H9 (cell line): ENCODE results near the gene HOXB1. TPM values are rescaled to one million over a fixed set of nuclear protein-coding genes. Genes with fewer than 3 reads are reported as not detected.

Source experiments
- DNase-seq: peaks from one replicate; pipeline ENCODE4 v3.0.0-alpha.2; 2017
- H2AFZ ChIP-seq: one replicate; pipeline ENCODE4 v1.6.1; 2013; ENCODE audit warnings: mild to moderate bottlenecking, low read length, control low read depth, moderate library complexity
- H2AK5ac ChIP-seq: 2 replicates; pipeline ENCODE4 v1.6.1; 2013; ENCODE audit warnings: low read length, control low read depth, mixed read lengths; ENCODE audit not compliant: insufficient read length
- H2BK120ac ChIP-seq: one replicate; pipeline ENCODE4 v1.6.1; 2013; ENCODE audit warnings: low read depth, mild to moderate bottlenecking, low read length, control low read depth, inconsistent platforms; ENCODE audit not compliant: poor library complexity, severe bottlenecking
- H2BK12ac ChIP-seq: 2 replicates; pipeline ENCODE4 v1.6.1; 2013; ENCODE audit warnings: low read length, control low read depth, mixed read lengths, low read depth; ENCODE audit not compliant: insufficient read length
- H2BK15ac ChIP-seq: 2 replicates; pipeline ENCODE4 v1.6.1; 2013; ENCODE audit warnings: low read depth, low read length, control low read depth
- H2BK20ac ChIP-seq: one replicate; pipeline ENCODE4 v1.6.1; 2013; ENCODE audit warnings: low read depth, mild to moderate bottlenecking, low read length, control low read depth, inconsistent platforms; ENCODE audit not compliant: poor library complexity, severe bottlenecking
- H2BK5ac ChIP-seq: 2 replicates; pipeline ENCODE4 v1.6.1; 2013; ENCODE audit warnings: low read length, control low read depth, mixed read lengths; ENCODE audit not compliant: insufficient read length
- H3K14ac ChIP-seq: 2 replicates; pipeline ENCODE4 v1.6.1; 2013; ENCODE audit warnings: low read length, control low read depth; ENCODE audit not compliant: insufficient read depth
- H3K18ac ChIP-seq: 2 replicates; pipeline ENCODE4 v1.6.1; 2013; ENCODE audit warnings: low read depth, mild to moderate bottlenecking, mixed read lengths, low read length, control low read depth; ENCODE audit not compliant: insufficient read length
- H3K23ac ChIP-seq: 2 replicates; pipeline ENCODE4 v1.6.1; 2013; ENCODE audit warnings: low read length, control low read depth, mixed read lengths, low read depth; ENCODE audit not compliant: insufficient read length
- H3K23me2 ChIP-seq: 2 replicates; pipeline ENCODE4 v1.6.1; 2013; ENCODE audit warnings: low read depth, mild to moderate bottlenecking, mixed read lengths, low read length, control low read depth; ENCODE audit not compliant: insufficient read length, poor library complexity, severe bottlenecking
- H3K27ac ChIP-seq: 2 replicates; pipeline ENCODE4 v1.5.1; 2013; ENCODE audit warnings: low read length, control low read depth, mixed read lengths, low read depth; ENCODE audit not compliant: insufficient read length
- H3K27me3 ChIP-seq: 2 replicates; pipeline ENCODE4 v1.6.1; 2013; ENCODE audit warnings: low read length, control low read depth, inconsistent platforms; ENCODE audit not compliant: insufficient read depth
- H3K4ac ChIP-seq: 2 replicates; pipeline ENCODE4 v1.6.1; 2013; ENCODE audit warnings: low read depth, mild to moderate bottlenecking, control low read depth, inconsistent platforms, low read length, moderate library complexity
- H3K4me1 ChIP-seq: 2 replicates; pipeline ENCODE4 v1.6.1; 2013; ENCODE audit warnings: low read length, control low read depth, inconsistent platforms; ENCODE audit not compliant: insufficient read depth
- H3K4me2 ChIP-seq: 2 replicates; pipeline ENCODE4 v1.6.1; 2013; ENCODE audit warnings: low read length, control low read depth, mixed read lengths; ENCODE audit not compliant: insufficient read length, insufficient read depth
- H3K56ac ChIP-seq: 2 replicates; pipeline ENCODE4 v1.6.1; 2013; ENCODE audit warnings: low read depth, mild to moderate bottlenecking, mixed read lengths, low read length, control low read depth; ENCODE audit not compliant: insufficient read length
- H3K79me1 ChIP-seq: 2 replicates; pipeline ENCODE4 v1.6.1; 2013; ENCODE audit warnings: low read depth, mild to moderate bottlenecking, moderate library complexity, low read length, control low read depth, inconsistent platforms; ENCODE audit not compliant: insufficient read depth, poor library complexity, severe bottlenecking
- H3K79me2 ChIP-seq: 2 replicates; pipeline ENCODE4 v1.6.1; 2013; ENCODE audit warnings: low read length, control low read depth, inconsistent platforms; ENCODE audit not compliant: insufficient read depth
- H3K9ac ChIP-seq: 2 replicates; pipeline ENCODE4 v1.6.1; 2013; ENCODE audit warnings: low read length, control low read depth, mixed read lengths; ENCODE audit not compliant: insufficient read length; ENCODE audit errors: extremely low read depth
- H3K9me3 ChIP-seq: one replicate; pipeline ENCODE4 v1.6.1; 2013; ENCODE audit warnings: low read depth, low read length, inconsistent platforms; ENCODE audit not compliant: control insufficient read depth
- H3T11ph ChIP-seq: one replicate; pipeline ENCODE4 v1.6.1; 2013; ENCODE audit warnings: mild to moderate bottlenecking, low read length, control low read depth, inconsistent platforms
- H4K20me1 ChIP-seq: one replicate; pipeline ENCODE4 v1.6.1; 2013; ENCODE audit not compliant: control insufficient read depth, insufficient read length, insufficient read depth
- H4K5ac ChIP-seq: 2 replicates; pipeline ENCODE4 v1.6.1; 2013; ENCODE audit warnings: low read depth, mild to moderate bottlenecking, mixed read lengths, low read length, control low read depth; ENCODE audit not compliant: insufficient read length
- H4K8ac ChIP-seq: replicated peaks from 2 replicates; pipeline ENCODE4 v1.6.1; 2013; ENCODE audit warnings: low read length, control low read depth, mixed read lengths, low read depth; ENCODE audit not compliant: insufficient read length
- H4K91ac ChIP-seq: 2 replicates; pipeline ENCODE4 v1.6.1; 2013; ENCODE audit warnings: low read depth, mild to moderate bottlenecking, moderate library complexity, mixed read lengths, low read length, control low read depth; ENCODE audit not compliant: insufficient read length
- H3K27ac Mint-ChIP-seq, 3 experiments: 2 replicates in 2 of 3; 3 replicates in 1 of 3; pipeline ENCODE4 v1.8.0; 2020 to 2021; ENCODE audit warnings: mixed read lengths in 3 of 3, mild to moderate bottlenecking in 1 of 3, moderate library complexity in 1 of 3
- H3K27me3 Mint-ChIP-seq: 2 replicates; pipeline ENCODE4 v1.8.0; 2021; ENCODE audit warnings: low read depth, mild to moderate bottlenecking, moderate library complexity, mixed read lengths
- H3K36me3 Mint-ChIP-seq, 3 experiments: 2 replicates in 2 of 3; 3 replicates in 1 of 3; pipeline ENCODE4 v1.8.0; 2020 to 2021; ENCODE audit warnings: low read depth in 3 of 3, mixed read lengths in 3 of 3; ENCODE audit not compliant: insufficient read depth in 1 of 3
- H3K4me1 Mint-ChIP-seq, 2 experiments: 2 replicates each; pipeline ENCODE4 v1.8.0; 2020; ENCODE audit warnings: mixed read lengths in 2 of 2
- H3K4me3 Mint-ChIP-seq, 2 experiments: 2 replicates in 1 of 2; 3 replicates in 1 of 2; pipeline ENCODE4 v1.8.0; 2020 to 2021; ENCODE audit warnings: mild to moderate bottlenecking in 2 of 2, mixed read lengths in 2 of 2, moderate library complexity in 1 of 2
- H3K9me3 Mint-ChIP-seq, 2 experiments: 2 replicates in 1 of 2; 3 replicates in 1 of 2; pipeline ENCODE4 v1.8.0; 2020; ENCODE audit warnings: mild to moderate bottlenecking in 2 of 2, mixed read lengths in 2 of 2, moderate library complexity in 1 of 2
- CTCF ChIP-seq: fragments of 200-600 bp; sonication (generic); conservative IDR thresholded peaks from 3 replicates; pipeline ENCODE4 v1.8.0; 2021; ENCODE audit warnings: antibody characterized with exemption, mild to moderate bottlenecking
- WGBS: extraction: QIAGEN DNeasy Blood & Tissue Kit; methylation state at CpG from one replicate; pipeline ENCODE4 v1.1.7; 2013; ENCODE audit warnings: missing lambda C conversion rate, low lambda C conversion rate, mixed read lengths; ENCODE audit not compliant: insufficient read length; ENCODE audit errors: extremely low coverage; 5-methylcytosine and 5-hydroxymethylcytosine counted together
- total RNA-seq: library from RNA; stranded (reverse); gene quantifications from 2 replicates; pipeline ENCODE4 v1.2.1, GENCODE V29; 2021

The HOXB1 gene
- total RNA-seq, 1 experiment from 2014 or later: not detected

GRCh38 chr17:48571024-48571818, 40.4 kb upstream of the HOXB1 start:
- H3K27me3 Mint-ChIP-seq: no peaks in the 10 kb centered on the region
- H3K9me3 ChIP-seq: no peaks in the 10 kb centered on the region
- no peak overlapping the region for H3K4me3 Mint-ChIP-seq
- no peak overlapping the region for H4K8ac ChIP-seq
- no peak overlapping the region for H2BK15ac ChIP-seq
- H3K23me2 ChIP-seq: no peaks in the 10 kb centered on the region
- H3K4ac ChIP-seq: no peak overlapping the region
- H2BK5ac ChIP-seq: no peak overlapping the region
- no peak overlapping the region for H2BK120ac ChIP-seq
- no peak overlapping the region for H4K5ac ChIP-seq
- no peak overlapping the region for H3K4me2 ChIP-seq
- WGBS: no CpG with 5 or more reads among the region's 26 CpGs
- H3K9me3 Mint-ChIP-seq: peaks cover 0 to 12% of the 10 kb centered on the region in 2 experiments; a peak in 1 of 5 replicates
- H3K27ac Mint-ChIP-seq: no peak overlapping the region
- no peak overlapping the region for H2BK20ac ChIP-seq
- H3T11ph ChIP-seq: no peak overlapping the region
- no peaks in the 10 kb centered on the region for H3K79me2 ChIP-seq
- DNase-seq: peak; percentile 65
- H3K14ac ChIP-seq: no peak overlapping the region
- no peak overlapping the region for H3K23ac ChIP-seq
- TF ChIP-seq CTCF: no peak
- H3K4me1 Mint-ChIP-seq: peaks cover 6 to 20% of the 10 kb centered on the region in 2 experiments
- no peaks in the 10 kb centered on the region for H3K79me1 ChIP-seq
- peaks cover 100% of the 10 kb centered on the region for H3K27me3 ChIP-seq
- H2AK5ac ChIP-seq: no peak overlapping the region
- H4K20me1 ChIP-seq: peaks cover 4% of the 10 kb centered on the region
- H2AFZ ChIP-seq: no peak overlapping the region
- no peak overlapping the region for H3K18ac ChIP-seq
- peaks cover 2% of the 10 kb centered on the region; the same call in 1 of the 2 replicates for H3K4me1 ChIP-seq
- H2BK12ac ChIP-seq: no peak overlapping the region
- H4K91ac ChIP-seq: no peak overlapping the region
- H3K56ac ChIP-seq: no peak overlapping the region
- H3K36me3 Mint-ChIP-seq: no peaks in the 10 kb centered on the region; a peak in 1 of 7 replicates
- H3K9ac ChIP-seq: no peak overlapping the region
- no peak overlapping the region for H3K27ac ChIP-seq
